ENCODE results near the gene SINHCAF.

DNA sequence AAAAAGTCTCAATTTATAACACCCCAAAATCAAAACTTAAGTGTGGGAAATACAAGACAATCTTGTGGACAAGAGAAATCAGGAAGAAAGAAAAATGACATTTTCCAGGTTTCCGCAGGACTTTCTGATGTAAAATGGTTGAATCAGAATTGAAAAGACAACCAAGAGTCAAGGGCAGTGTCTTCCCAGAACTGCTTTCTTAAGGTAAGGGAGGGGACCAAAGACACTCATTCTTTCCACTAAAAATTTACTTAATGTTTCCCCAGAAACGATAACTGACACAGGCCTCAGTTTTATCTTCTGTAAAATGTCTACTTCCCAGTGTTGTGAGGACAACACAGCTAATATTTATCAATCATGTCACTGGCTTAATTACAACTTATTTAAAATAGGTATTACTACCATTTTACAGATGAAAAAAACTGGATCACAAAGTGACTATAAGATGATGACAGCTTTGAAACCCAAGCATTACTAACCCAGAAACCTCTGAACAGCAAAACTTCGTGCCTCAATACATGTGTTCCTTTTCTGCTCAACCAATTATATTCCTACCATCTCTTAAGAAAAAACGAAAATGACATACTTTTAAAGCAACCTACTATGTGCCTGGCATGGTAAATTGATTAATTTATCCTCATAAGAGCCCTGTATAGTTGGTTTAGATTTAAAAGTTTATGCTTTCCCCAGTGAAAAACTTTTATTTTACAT is 4.6 kb downstream of the SINHCAF start:
- TF ChIP-seq, protein P1, sequence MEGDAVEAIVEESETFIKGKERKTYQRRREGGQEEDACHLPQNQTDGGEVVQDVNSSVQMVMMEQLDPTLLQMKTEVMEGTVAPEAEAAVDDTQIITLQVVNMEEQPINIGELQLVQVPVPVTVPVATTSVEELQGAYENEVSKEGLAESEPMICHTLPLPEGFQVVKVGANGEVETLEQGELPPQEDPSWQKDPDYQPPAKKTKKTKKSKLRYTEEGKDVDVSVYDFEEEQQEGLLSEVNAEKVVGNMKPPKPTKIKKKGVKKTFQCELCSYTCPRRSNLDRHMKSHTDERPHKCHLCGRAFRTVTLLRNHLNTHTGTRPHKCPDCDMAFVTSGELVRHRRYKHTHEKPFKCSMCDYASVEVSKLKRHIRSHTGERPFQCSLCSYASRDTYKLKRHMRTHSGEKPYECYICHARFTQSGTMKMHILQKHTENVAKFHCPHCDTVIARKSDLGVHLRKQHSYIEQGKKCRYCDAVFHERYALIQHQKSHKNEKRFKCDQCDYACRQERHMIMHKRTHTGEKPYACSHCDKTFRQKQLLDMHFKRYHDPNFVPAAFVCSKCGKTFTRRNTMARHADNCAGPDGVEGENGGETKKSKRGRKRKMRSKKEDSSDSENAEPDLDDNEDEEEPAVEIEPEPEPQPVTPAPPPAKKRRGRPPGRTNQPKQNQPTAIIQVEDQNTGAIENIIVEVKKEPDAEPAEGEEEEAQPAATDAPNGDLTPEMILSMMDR (IDR thresholded peaks at IDR 0.05; ENCODE audit: low read depth, low read length), result no peak
- TF ChIP-seq POLR2A (IDR thresholded peaks at IDR 0.05; ENCODE audit: extremely low read depth, insufficient read length), result no peak

Data from NB4 (cell line).